ENCODE data around the gene ACOT9.

- TF ChIP-seq, protein P1, sequence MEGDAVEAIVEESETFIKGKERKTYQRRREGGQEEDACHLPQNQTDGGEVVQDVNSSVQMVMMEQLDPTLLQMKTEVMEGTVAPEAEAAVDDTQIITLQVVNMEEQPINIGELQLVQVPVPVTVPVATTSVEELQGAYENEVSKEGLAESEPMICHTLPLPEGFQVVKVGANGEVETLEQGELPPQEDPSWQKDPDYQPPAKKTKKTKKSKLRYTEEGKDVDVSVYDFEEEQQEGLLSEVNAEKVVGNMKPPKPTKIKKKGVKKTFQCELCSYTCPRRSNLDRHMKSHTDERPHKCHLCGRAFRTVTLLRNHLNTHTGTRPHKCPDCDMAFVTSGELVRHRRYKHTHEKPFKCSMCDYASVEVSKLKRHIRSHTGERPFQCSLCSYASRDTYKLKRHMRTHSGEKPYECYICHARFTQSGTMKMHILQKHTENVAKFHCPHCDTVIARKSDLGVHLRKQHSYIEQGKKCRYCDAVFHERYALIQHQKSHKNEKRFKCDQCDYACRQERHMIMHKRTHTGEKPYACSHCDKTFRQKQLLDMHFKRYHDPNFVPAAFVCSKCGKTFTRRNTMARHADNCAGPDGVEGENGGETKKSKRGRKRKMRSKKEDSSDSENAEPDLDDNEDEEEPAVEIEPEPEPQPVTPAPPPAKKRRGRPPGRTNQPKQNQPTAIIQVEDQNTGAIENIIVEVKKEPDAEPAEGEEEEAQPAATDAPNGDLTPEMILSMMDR (IDR thresholded peaks at IDR 0.05): no peak
- TF ChIP-seq REST (IDR thresholded peaks at IDR 0.05; ENCODE audit: insufficient read depth in 1 of 2, low read depth in 2 of 2, low read length in 1 of 2): no peak
- TF ChIP-seq POLR2AphosphoS5 (IDR thresholded peaks at IDR 0.05; ENCODE audit: low read depth, low read length): no peak
- no peak for TF ChIP-seq TCF7L2 (IDR thresholded peaks at IDR 0.05; ENCODE audit: low read depth, low read length)
- no peak for TF ChIP-seq SIN3A (IDR thresholded peaks at IDR 0.05; ENCODE audit: borderline replicate concordance, insufficient read depth, low read depth, low read length)
Measured at GRCh38 chrX:23670528-23670927, 72.5 kb downstream of the ACOT9 start.
